CD4-positive, alpha-beta T cell treated with Interferon alpha-2 for 1 hour (primary cell): ENCODE data around the gene ZNF830.
"Not testable (repeated sequence)": the region's sequence is repeated elsewhere in the genome, so short reads cannot be mapped to it uniquely, and the experiment has no call there.

Experiments
- DNase-seq, 2 donors: peaks; one replicate each; pipeline ENCODE4 v3.0.0-alpha.2; 2020 to 2022

The ZNF830 gene, protein sequence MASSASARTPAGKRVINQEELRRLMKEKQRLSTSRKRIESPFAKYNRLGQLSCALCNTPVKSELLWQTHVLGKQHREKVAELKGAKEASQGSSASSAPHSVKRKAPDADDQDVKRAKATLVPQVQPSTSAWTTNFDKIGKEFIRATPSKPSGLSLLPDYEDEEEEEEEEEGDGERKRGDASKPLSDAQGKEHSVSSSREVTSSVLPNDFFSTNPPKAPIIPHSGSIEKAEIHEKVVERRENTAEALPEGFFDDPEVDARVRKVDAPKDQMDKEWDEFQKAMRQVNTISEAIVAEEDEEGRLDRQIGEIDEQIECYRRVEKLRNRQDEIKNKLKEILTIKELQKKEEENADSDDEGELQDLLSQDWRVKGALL

DNA sequence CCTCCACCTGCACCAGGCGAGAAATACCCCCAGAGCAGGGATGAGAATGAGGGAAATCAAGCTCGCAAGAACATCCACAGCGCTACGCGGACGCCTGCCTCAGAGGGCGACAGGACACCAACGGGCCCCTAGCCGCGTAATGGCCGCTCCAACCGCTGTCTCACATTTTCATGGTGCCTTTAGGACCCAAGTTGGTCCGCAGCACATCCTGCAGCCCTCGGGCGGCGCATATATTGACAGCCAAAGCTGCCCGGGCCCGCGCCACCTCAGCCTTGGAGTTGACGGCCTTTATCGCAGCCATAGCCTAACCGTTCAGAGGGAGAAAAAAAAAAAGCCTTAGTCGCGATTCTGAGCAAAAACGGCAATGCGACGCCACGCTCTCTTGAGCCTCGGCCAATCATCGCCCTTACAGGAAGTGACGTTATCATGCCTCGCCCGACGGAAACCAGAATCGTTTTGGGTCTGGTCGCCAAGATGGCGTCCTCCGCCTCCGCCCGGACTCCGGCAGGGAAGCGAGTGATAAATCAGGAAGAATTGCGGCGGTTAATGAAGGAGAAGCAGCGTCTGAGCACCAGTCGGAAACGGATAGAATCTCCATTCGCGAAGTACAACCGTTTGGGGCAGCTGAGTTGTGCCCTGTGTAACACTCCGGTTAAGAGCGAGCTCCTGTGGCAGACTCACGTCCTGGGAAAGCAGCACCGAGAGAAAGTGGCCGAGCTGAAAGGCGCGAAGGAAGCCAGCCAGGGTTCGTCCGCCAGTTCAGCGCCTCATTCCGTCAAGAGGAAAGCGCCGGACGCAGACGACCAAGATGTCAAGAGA is at the start of gene ZNF830, which contains the start of gene CCT6B:
Gene ZNF830, plus strand, starts transcription at position 448 of the 819 bp plus-strand sequence. Its CDS starts 27 bp downstream, at position 475.
Gene CCT6B, minus strand, starts transcription at position 368 of the 819 bp plus-strand sequence. Its CDS starts 67 bp downstream, at position 301.
- peak; percentile 91 to 93 for DNase-seq

GRCh38 chr17:34913001-34913400 is 48.3 kb upstream of the ZNF830 start:
- no peak for DNase-seq

GRCh38 chr17:34916120-34916519 is 45.2 kb upstream of the ZNF830 start:
- DNase-seq, result no peak

DNA sequence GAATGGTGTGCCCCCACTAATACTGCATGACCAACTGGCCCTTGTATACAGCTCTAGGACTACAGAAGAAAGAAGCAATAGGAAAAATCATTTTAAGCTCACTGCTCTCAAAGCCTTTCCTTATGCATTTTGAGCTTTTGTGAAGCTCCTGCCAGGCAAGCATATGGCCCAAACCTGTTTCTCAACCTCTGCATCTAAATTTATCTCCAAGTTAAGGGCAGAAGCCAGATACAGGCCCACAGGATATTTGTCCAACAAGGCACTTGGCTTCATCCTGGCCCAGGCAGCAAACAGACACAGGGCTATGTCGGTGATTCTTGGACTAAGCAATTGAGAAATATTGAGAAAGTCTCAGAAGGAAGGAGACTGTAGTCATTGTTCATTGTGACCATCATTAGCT is 44.0 kb upstream of the ZNF830 start:
- DNase-seq, result no peak

- no peak for DNase-seq
Measured at GRCh38 chr17:34920676-34921075, 40.7 kb upstream of the ZNF830 start.

DNA sequence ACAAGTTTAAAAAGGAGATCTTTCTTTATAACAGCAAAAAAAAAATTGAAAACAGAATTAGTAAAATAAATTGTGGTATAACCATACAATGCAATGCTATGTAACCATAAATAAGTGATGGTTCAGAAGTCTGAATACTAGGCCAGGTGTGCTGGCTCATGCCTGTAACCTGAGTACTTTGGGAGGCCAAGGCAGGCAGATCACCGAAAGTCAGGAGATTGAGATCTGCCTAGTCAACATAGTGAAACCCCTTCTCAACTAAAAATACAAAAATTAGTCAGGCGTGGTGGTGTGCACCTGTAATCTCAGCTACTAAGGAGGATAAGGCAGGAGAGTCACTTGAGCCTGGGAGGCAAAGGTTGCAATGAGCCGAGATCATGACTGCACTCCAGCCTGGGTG is 34.7 kb upstream of the ZNF830 start:
- DNase-seq, result no peak

DNA sequence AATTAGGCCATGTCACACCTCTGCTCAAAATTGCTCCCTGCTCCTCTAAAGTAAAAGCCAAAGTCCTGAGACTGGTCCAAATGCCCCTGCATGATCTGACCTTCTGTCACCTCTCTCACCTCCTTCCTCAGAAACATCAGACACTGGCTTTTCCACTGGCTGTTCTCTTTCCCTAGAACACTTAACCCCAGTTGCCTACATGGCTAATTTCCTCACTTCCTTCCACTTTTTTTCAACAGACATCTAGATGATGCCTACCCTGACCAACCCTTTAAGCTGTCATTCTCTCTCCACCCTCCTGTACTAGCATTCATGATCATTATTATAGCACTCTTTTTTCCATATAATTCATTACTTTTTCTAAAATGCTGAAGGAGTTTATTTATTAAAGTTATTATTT is 31.1 kb upstream of the ZNF830 start:
- DNase-seq, result no peak

- DNase-seq, result not testable (repeated sequence)
Measured at GRCh38 chr17:34950780-34951179, 10.6 kb upstream of the ZNF830 start.

DNA sequence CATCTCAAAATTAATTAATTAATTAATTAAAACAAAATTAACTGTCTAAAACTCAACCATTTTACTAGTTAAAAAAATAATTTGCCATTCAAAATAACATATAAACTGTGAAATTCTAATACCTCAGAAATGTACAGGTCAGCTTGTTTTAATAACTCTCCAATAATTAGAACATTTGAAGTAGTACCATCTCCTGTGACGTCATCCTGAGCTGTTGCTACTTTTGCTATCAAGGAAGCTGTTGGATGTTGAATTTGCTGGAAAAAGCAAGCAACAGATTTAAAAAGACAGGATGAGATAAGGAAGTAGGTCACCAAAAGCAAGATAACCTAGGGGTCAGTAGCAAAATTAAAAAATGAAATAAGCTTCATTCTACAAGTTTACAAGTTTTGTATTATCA is 2.9 kb upstream of the ZNF830 start:
- no peak for DNase-seq

GRCh38 chr17:34974179-34974578 is 12.8 kb downstream of the ZNF830 start:
- DNase-seq, result no peak

DNA sequence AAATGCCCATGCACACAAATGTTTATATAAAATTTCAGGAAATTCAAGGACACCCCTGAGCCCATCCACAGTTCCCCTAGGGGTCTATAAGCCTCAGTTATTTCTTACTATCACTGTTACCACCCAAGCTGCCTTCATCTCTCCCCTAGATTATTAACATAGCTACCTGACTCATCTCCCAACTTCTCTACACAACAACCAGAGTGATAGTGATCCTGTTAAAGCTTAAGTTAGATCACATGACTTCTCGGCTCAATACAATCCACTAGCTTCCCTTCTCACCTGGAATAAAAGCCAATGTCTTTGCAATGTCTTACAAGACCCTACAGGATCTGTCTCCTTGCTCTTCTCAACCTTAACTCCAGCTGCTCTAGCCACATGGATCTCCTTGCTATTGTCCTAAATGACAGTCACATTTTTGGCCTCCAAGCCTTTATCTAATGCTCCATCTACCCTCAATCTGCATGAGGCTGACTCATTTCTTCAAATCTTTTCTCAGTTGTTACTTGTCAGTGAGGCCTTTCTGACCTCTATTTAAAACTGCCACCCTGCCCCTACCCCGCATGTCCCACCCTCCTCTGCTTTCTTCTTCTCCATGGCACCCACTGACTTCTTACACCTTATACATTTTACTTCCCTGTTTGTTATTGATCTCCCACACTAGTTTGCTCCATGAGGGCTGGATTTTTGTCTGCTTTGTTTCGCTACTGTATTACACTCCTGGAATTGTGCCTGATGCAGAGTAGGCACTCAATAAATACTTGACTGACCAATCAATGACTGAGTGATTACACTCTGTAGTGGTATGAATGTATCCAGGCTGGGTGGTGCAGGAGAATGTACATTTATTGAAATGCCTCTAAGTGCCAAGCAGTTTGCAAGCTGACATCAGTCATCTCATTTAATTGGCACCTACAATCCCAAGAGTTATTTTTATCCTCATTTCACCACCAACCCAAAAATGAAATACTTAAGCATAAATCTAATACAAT is 13.8 kb downstream of the ZNF830 start:
- DNase-seq, result no peak

DNA sequence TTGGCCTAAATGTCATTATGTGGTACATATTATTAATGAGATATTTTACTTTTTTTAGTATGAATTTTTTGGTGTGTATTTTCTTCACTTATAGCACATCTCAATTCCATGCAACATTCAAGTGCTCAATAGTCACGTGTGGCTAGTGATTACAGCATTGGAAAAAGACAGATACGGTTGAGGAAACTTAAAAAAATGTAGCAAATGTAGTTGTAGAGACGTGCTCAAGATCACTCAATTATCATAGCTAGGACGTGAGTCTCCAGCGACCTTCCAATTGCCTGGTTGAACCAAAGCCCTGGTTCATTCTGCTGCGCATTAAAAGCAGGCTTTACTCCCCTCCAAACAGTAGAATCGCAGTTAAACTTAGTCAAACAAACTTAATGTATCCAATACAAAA is 17.8 kb downstream of the ZNF830 start:
- DNase-seq, result no peak

GRCh38 chr17:34979650-34980352 is 18.5 kb downstream of the ZNF830 start:
- no peak for DNase-seq

GRCh38 chr17:34980353-34980680 is 19.0 kb downstream of the ZNF830 start, which contains the start of gene LIG3:
Gene LIG3 (plus strand): TSS chr17:34980512. CDS start chr17:34983006, 2,494 bp downstream.
- DNase-seq, result peak; percentile 91 to 94

DNA sequence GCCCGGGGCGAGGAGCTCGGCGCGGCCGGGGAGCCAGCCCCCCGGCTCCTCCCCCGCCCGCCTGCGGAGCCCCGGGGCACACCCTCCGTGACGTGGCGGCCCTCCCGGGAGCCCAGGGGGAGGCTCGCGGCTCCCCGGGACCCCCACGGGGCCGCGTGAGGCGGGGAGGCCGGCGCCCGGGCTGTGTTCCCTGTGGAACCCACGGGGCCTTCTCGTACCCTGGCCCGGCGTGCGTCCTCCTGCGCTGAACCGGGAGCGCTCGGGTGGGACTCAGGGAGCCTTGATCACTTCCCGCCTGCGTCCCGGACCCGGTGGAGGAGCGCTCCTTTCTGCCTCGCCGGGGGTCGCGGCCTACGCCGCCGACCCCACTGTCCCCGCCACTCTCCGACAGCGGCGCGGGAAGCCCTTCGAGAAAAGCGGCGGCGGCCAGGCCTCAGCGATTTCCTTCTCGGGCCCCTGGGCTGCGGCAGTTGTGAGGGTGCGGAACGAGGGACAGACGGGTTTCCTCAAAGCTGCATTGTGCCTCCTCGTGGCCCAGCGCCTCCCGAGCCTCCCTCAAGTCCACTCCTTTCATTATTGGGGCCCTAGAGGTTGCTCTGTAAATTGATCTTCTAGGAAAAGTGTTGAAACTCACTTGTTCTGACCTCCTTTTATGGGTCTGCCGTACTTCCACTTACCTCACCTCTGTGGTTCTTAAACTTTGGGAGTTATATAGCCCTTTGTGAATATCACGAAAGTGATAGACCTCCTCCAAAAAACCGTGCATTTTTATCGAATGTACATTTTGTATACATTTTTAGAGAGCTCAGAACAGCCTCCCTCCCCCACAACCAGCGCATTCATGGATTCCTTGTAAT is 19.6 kb downstream of the ZNF830 start:
- DNase-seq, result peak; percentile 70 to 81

- DNase-seq, result no peak
Measured at GRCh38 chr17:34981538-34982241, 20.4 kb downstream of the ZNF830 start.

DNA sequence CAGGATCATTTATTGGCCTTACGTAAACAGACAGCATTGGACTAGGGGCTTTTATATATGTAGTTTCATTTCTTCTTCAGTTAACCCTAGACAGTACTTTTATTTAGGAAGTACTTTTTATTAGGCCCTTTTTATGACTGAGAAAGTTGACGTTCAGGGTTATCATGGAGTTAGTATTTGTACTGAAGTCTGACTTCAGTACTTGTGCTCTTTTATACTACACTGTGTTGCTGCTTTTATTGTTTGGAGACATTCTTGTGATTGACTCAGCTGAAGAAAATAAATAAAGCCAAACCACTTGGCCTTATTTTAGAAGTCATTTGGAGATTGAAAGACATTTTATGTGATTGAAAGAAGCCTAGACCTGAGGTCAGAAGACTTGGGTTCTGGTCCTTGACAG is 25.9 kb downstream of the ZNF830 start:
- no peak for DNase-seq

DNA sequence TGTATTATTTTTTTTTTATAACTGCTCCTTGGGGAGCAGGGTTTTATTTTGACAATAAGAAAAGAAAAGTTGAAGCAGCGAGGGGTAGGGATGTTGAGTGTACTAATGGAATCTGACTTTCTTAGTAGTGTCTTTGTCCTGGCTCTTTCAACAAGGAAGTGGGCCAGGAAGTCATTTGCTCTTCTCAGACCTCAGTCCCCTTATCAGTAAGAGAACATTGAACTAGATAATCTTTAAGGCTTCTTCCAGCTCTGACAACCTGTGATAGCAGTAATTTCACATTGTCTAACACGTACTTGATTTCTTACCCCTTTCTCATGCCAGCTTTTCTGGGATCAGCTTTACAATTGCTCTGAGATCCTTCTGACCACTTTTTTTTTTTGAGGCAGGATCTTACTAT is 27.3 kb downstream of the ZNF830 start:
- DNase-seq, result no peak

- DNase-seq, result no peak
Measured at GRCh38 chr17:34989473-34989872, 28.1 kb downstream of the ZNF830 start.

GRCh38 chr17:34990921-34991365 is 29.6 kb downstream of the ZNF830 start:
- peak in 1 of 2 donors; percentile 13 for DNase-seq
